SW480 (cell line): Measurements from ENCODE around the gene CLDN7.

Source experiments
- DNase-seq: peaks from one replicate; pipeline ENCODE4 v3.0.0-alpha.2; 2016; ENCODE audit warnings: low spot score

The CLDN7 gene

GRCh38 chr17:7219229-7219811 lies 43.0 kb downstream of the CLDN7 start:
- no peak for DNase-seq

- no peak for DNase-seq
These were observed 43.5 kb downstream of the CLDN7 start for GRCh38 chr17:7218758-7219157.

- no peak for DNase-seq
These were observed 44.1 kb downstream of the CLDN7 start for GRCh38 chr17:7218166-7218565.

- peak; percentile 32 for DNase-seq
These were observed 44.9 kb downstream of the CLDN7 start for GRCh38 chr17:7217113-7217987.

- no peak for DNase-seq
These were observed 45.8 kb downstream of the CLDN7 start for GRCh38 chr17:7216242-7217112.

- no peak for DNase-seq
These were observed 46.6 kb downstream of the CLDN7 start for GRCh38 chr17:7215652-7216180.

GRCh38 chr17:7215136-7215638 lies 47.1 kb downstream of the CLDN7 start:
- no peak for DNase-seq

GRCh38 chr17:7214300-7215135 lies 47.8 kb downstream of the CLDN7 start:
- peak; percentile 97 for DNase-seq

GRCh38 chr17:7213895-7214299 lies 48.4 kb downstream of the CLDN7 start:
- DNase-seq, result peak; percentile 81

GRCh38 chr17:7211491-7212273 lies 50.6 kb downstream of the CLDN7 start:
- DNase-seq, result no peak
